ENCODE data around the gene IBA57.

IBA57 gene

DNA sequence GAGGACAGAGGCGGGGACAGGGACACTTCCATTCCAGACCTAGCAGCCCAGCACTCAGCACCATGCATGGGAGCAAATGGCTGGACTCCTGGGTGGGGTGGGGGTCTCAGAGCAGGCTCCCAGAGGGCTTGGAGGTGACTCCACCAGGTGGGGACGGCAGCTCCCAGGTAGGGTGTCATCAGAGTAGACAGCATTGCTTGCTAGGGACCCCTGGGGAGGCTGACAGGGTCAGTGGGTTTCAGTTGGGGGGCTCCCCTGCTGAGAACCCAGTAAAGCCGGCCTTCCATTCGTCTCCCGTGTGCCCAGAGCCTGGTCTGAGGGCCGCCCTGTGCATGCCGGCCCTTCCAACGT is 20.6 kb upstream of the IBA57 start:
- DNase-seq (no peak), ATAC-seq (no peak)

DNA sequence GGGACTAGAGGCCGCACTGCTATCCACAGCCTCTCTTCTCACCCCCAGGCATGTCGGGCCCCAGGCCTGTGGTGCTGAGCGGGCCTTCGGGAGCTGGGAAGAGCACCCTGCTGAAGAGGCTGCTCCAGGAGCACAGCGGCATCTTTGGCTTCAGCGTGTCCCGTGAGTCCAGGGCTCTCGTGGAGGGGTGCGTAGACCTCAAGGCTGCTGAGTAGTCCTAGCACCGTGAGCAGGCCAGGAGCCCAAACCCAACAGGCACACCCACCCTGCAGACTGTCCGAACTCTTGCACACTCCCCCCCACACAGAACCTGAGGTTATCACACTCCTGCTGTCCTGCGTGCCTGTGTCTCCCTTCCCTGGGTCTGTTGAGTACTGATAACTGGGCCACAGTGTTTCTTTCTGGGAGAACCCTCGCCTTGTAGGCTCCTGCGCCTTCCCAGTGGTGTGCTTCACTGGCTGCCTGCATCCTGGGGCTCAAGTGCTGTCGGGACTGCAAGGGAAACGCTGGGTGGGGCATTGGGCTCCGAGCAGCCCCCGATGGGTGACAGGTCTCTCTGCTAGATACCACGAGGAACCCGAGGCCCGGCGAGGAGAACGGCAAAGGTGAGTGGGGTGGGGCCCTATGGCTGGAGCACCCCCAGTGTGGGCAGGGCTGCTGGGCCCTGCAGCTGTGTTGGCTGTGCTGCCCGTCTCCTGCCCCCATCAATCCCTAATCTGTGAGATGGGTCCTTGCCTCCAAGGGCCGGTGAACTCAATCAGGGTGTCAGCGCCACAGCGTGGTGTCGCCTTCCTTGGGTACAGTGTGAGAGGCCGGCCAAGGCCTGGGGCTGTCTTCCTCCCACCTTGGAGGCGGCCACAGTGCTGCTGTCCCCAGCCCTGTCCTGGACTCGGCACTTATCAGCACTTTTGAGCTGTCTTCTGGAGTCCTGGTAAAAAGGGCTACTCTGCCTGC is 19.9 kb upstream of the IBA57 start:
- DNase-seq (no peak), ATAC-seq (no peak)

- DNase-seq (no peak), ATAC-seq (no peak)
These were observed 19.0 kb upstream of the IBA57 start for GRCh38 chr1:228146417-228147150.

GRCh38 chr1:228147151-228147693 is 18.4 kb upstream of the IBA57 start:
- ATAC-seq (no peak), DNase-seq (no peak)

- DNase-seq (no peak), ATAC-seq (no peak)
These were observed 17.8 kb upstream of the IBA57 start for GRCh38 chr1:228147768-228148167.

GRCh38 chr1:228148196-228148861 is 17.3 kb upstream of the IBA57 start:
- ATAC-seq: no peak
- no peak for DNase-seq

DNA sequence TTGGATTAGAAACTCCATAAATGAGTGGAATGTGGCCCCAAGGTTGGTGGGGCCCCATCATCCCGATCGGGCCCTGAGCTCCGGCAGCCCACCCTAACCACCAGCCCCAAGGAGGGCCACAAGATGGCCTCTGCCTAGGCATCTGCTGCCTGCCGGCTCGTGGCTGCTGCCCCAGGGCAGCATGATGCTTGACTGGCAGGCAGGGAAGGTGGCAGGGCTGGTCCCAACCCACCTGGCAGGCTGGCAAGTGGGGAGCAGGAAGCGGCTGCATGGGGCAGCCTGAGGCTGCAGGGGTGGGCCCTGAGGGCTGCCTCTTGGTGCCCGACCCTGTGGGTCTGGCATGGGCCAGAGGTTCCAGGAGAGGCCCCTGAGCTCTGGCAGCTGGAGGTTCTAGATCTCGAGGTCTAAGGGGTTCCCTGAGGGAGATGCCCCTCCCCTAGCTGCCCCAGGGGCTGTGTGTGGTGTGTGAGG is 16.6 kb upstream of the IBA57 start:
- ATAC-seq: no peak
- DNase-seq: no peak

DNA sequence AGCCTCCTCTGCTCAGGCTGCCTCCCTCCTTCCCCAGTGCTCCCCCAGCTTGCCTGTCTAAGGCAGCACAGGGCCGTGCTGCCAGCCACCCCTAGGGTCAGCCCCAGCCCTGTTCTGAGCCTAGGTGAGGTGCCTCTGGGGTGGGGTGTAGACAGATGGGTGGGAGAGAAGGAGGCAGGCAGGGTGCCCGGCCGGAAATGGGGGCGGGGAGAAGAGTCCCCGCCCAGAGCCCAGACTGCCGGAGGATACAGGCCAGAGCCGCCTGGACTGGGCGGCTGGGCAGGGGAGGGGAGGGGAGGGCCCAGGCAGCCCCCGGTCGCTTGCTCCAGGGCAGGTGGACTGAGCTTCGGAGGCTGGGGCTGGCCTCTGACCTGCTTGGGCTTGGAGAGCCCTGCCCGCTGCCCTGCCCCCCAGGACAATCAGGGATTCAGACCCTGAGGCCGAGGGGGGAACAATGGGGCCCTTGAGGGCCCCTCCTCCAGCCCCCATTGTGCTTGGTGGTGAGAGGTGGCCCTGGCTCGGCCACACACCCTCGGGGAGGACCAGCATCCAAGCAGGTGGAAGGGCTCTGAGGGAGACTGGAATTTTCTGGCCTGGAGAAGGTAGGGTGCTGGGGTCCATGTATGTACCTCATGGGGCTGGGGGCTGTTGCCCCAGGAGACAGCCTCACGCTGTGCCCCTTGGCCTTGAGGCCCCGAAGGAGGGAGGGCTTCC is 16.0 kb upstream of the IBA57 start, which contains the start of gene GJC2:
Gene GJC2, plus strand, starts transcription at position 525 of the 714 bp plus-strand sequence. CDS start 7,829 bp downstream, outside the sequence.
- ATAC-seq (no peak), DNase-seq (no peak)

- ATAC-seq: no peak
- DNase-seq: no peak
These were observed 15.5 kb upstream of the IBA57 start for GRCh38 chr1:228150120-228150460.

GRCh38 chr1:228150461-228151179 is 15.0 kb upstream of the IBA57 start:
- no peak for DNase-seq

DNA sequence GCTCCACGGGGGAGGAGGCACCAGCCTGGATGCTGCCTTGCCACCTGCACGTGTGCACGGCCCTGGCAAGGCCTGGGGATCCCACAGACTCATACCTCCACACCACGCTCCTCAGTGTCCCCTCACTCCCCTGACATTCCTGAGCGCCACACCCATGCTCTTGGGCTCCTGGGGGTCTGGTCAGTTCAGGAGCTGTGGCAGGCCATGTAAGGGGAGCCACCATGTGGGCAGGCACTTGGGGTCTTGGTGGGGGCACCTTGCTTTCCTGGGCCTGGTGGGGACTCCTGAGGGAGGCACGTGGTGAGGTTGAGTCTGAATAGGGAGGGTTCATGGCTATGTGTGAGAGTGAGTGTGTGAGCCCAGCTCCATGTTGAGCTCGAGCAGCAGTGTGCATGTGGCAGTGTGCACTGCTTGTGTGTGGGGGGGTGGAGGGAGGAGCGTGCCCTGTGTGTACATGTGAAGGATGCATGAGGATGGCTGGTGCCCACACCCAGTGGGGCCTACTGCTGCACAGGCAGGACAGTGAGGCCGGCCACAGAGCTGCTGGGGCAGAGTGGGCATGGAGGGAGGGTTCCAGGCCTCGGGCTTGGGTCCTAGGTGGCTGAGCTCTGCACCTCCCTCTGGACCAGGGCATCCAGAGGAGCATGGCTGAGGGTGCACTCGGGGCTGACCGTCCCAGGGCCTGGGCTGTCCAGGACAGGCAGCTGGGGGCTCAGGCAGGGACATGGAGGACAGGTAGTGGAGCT is 14.3 kb upstream of the IBA57 start:
- DNase-seq: no peak
- no peak for ATAC-seq

More at GRCh38 chr1:228150461-228151179, 15.0 kb upstream of the IBA57 start:
- ATAC-seq: no peak

GRCh38 chr1:228152097-228152917 is 13.3 kb upstream of the IBA57 start:
- DNase-seq (no peak), ATAC-seq (no peak)

- DNase-seq (no peak), ATAC-seq (no peak)
These were observed 12.7 kb upstream of the IBA57 start for GRCh38 chr1:228152918-228153258.

GRCh38 chr1:228154021-228154669 is 11.5 kb upstream of the IBA57 start:
- ATAC-seq (no peak), DNase-seq (no peak)

- DNase-seq: peak; percentile 50
- ATAC-seq: peak; percentile 66
These were observed 10.7 kb upstream of the IBA57 start for GRCh38 chr1:228154670-228155571.

DNA sequence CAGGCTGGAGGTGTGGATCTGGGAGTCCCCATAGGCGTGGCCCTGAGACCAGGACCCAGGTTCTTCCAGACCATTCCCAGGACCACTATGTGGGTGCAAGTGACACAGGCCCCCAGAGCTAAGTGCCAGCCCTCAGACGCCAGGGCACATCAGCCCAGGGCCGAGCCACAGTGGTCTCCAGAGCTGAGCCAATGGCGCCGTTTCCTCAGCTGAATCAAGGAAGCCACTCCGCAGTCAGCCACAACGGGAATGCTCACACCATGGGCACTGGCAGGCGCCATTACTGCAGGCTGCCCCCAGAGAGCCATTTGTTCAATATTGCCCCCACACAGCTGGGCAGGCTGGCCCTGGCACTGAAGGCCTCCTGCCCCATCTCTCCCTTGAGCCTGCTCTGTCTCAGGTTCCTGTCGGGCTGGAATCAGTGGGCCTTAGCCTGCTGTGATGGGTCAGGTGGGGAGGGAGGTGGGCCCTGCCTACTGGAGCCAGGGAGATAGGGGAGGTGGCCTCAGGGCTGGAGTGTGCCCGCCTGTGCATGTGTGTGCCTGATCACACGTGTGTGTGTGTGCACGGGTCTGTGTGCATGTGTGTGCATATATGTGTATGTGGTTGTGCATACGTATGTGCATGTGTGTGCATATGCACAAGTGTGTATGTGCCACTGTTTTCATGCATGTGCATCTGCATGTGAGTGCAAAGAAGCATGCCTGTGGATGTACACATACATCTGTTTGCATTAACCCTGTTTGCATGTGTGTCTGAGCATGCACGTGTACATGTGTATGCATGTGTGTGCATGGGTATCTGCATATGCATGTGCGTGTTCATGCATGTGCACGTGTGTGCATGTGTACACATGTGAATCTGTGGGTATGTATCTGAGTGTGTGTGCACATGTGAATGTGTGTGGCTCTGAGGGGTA is 9.7 kb upstream of the IBA57 start:
- DNase-seq (no peak), ATAC-seq (no peak)

DNA sequence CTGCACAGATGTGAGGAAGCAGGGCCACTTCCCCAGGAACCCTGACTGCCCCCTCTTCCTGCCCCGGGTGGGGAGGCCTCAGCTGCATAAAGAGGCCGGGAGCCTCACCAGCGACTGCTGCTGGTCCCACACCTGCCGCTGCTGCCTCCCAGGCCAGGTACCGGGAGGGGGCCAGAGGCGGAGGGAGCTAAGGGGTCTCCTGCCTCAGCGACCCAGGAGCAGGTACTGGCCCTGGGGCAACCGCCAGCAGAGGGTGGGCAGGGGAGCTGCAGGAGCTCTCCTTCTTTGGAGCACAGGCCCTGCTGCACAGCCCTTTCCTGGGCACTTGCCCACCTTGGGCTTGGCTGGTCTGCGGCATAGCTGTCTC is 9.1 kb upstream of the IBA57 start:
- DNase-seq (no peak), ATAC-seq (no peak)

Data from stimulated activated naive CD8-positive, alpha-beta T cell treated with anti-CD3 and anti-CD28 coated beads, Interleukin-15, Interleukin-2, amounts not matched to agents 100 U/mL and 50 U/mL, for 24 hours (primary cell).